HG02852 (cell line): ENCODE results near the gene OBSCN.

Source experiments
- ATAC-seq: cut with Tn5 transposase; IDR thresholded peaks from one replicate; pipeline ENCODE4 v1.9.1; 2021; ENCODE audit warnings: mild to moderate bottlenecking, moderate library complexity; ENCODE audit not compliant: unreplicated experiment

Gene OBSCN

GRCh38 chr1:228256626-228257375, 49.0 kb downstream of the OBSCN start:
- ATAC-seq = no peak

GRCh38 chr1:228258486-228258885, 50.6 kb downstream of the OBSCN start:
- ATAC-seq = no peak

GRCh38 chr1:228259368-228259894, 51.6 kb downstream of the OBSCN start:
- no peak for ATAC-seq

GRCh38 chr1:228259951-228260350, 52.1 kb downstream of the OBSCN start:
- no peak for ATAC-seq

GRCh38 chr1:228261706-228262105, 53.9 kb downstream of the OBSCN start:
- ATAC-seq = no peak

- no peak for ATAC-seq
Observed at GRCh38 chr1:228262475-228262874, 54.6 kb downstream of the OBSCN start.

- ATAC-seq = no peak
Observed at GRCh38 chr1:228263636-228264035, 55.8 kb downstream of the OBSCN start.

GRCh38 chr1:228264090-228264829, 56.4 kb downstream of the OBSCN start:
- ATAC-seq = no peak

- ATAC-seq = no peak
Observed at GRCh38 chr1:228265167-228265566, 57.3 kb downstream of the OBSCN start.

- no peak for ATAC-seq
Observed at GRCh38 chr1:228267962-228268880, 60.4 kb downstream of the OBSCN start.

- ATAC-seq = no peak
Observed at GRCh38 chr1:228268881-228269265, 61.0 kb downstream of the OBSCN start.

- ATAC-seq = peak; percentile 60
Observed at GRCh38 chr1:228269431-228269830, 61.6 kb downstream of the OBSCN start.

GRCh38 chr1:228270032-228270431, 62.2 kb downstream of the OBSCN start:
- no peak for ATAC-seq

- no peak for ATAC-seq
Observed at GRCh38 chr1:228271701-228272251, 63.9 kb downstream of the OBSCN start.

- ATAC-seq = no peak
Observed at GRCh38 chr1:228272331-228272791, 64.5 kb downstream of the OBSCN start.

GRCh38 chr1:228272831-228273571, 65.2 kb downstream of the OBSCN start:
- no peak for ATAC-seq

- ATAC-seq = no peak
Observed at GRCh38 chr1:228273720-228274451, 66.0 kb downstream of the OBSCN start.

GRCh38 chr1:228274452-228275178, 66.8 kb downstream of the OBSCN start:
- ATAC-seq = no peak

GRCh38 chr1:228275179-228275429, 67.3 kb downstream of the OBSCN start:
- no peak for ATAC-seq
